GDM1 (cell line): ENCODE measurements around the gene CAMK2D.

Experiments used
- DNase-seq: peaks from one replicate; lab custom pipeline; 2025; lab: John Stamatoyannopoulos, UW

CAMK2D gene

GRCh38 chr4:113762186-113763028 lies 869 bp upstream of the CAMK2D start:
- peak; percentile 97 for DNase-seq

- DNase-seq, result no peak
Measured at GRCh38 chr4:113760795-113761619, 531 bp downstream of the CAMK2D start.

- DNase-seq, result no peak
Measured at GRCh38 chr4:113760094-113760794, 1.3 kb downstream of the CAMK2D start.

GRCh38 chr4:113759696-113760093 lies 1.8 kb downstream of the CAMK2D start:
- DNase-seq, result no peak

- DNase-seq, result no peak
Measured at GRCh38 chr4:113758372-113758771, 3.2 kb downstream of the CAMK2D start.

GRCh38 chr4:113757486-113757885 lies 4.1 kb downstream of the CAMK2D start:
- DNase-seq, result no peak

GRCh38 chr4:113756005-113756410 lies 5.5 kb downstream of the CAMK2D start:
- DNase-seq, result no peak

- DNase-seq, result no peak
Measured at GRCh38 chr4:113750734-113751133, 10.8 kb downstream of the CAMK2D start.

GRCh38 chr4:113750296-113750695 lies 11.2 kb downstream of the CAMK2D start:
- no peak for DNase-seq

GRCh38 chr4:113749178-113749577 lies 12.4 kb downstream of the CAMK2D start:
- no peak for DNase-seq

GRCh38 chr4:113747949-113748348 lies 13.6 kb downstream of the CAMK2D start:
- DNase-seq, result no peak

- no peak for DNase-seq
Measured at GRCh38 chr4:113745711-113746110, 15.8 kb downstream of the CAMK2D start.

- DNase-seq, result no peak
Measured at GRCh38 chr4:113744667-113745240, 16.8 kb downstream of the CAMK2D start.

- no peak for DNase-seq
Measured at GRCh38 chr4:113743690-113744089, 17.8 kb downstream of the CAMK2D start.

- DNase-seq, result no peak
Measured at GRCh38 chr4:113742643-113743042, 18.9 kb downstream of the CAMK2D start.

GRCh38 chr4:113741956-113742355 lies 19.6 kb downstream of the CAMK2D start:
- DNase-seq, result no peak

GRCh38 chr4:113740857-113741379 lies 20.6 kb downstream of the CAMK2D start:
- DNase-seq, result no peak

GRCh38 chr4:113739197-113739596 lies 22.3 kb downstream of the CAMK2D start:
- DNase-seq, result no peak

GRCh38 chr4:113738251-113738650 lies 23.3 kb downstream of the CAMK2D start:
- DNase-seq, result no peak

GRCh38 chr4:113733685-113734084 lies 27.9 kb downstream of the CAMK2D start:
- no peak for DNase-seq

GRCh38 chr4:113732967-113733527 lies 28.5 kb downstream of the CAMK2D start:
- no peak for DNase-seq
